Occipital lobe (tissue), 2 donors: ENCODE results near the gene REG4. TPM values are rescaled to one million over a fixed set of nuclear protein-coding genes. Genes with fewer than 3 reads are reported as not detected.
"Not testable (repeated sequence)": the region's sequence is repeated elsewhere in the genome, so short reads cannot be mapped to it uniquely, and the experiment has no call there.

Source experiments
- DNase-seq: peaks from one replicate; lab custom pipeline; 2025; lab: John Stamatoyannopoulos, UW
- total RNA-seq: library from RNA; depleted of rRNA; stranded (reverse); fragments of >200 nt; gene quantifications from one replicate; pipeline ENCODE4 v1.2.3, GENCODE V29; 2014

Gene REG4
- not detected for total RNA-seq

GRCh38 chr1:119811387-119811786, at the start of gene REG4:
Gene REG4 (minus strand): TSS chr1:119811460. CDS start chr1:119808769, 2,691 bp downstream.
- DNase-seq = no peak

GRCh38 chr1:119859647-119860046, 48.4 kb upstream of the REG4 start:
- no peak for DNase-seq

- DNase-seq = not testable (repeated sequence)
Measured at GRCh38 chr1:119858556-119859214, 47.4 kb upstream of the REG4 start.

- DNase-seq = no peak
Measured at GRCh38 chr1:119858126-119858525, 46.9 kb upstream of the REG4 start.

GRCh38 chr1:119853155-119853554, 41.9 kb upstream of the REG4 start:
- no peak for DNase-seq

GRCh38 chr1:119844206-119844605, 32.9 kb upstream of the REG4 start:
- not testable (repeated sequence) for DNase-seq

- DNase-seq = no peak
Measured at GRCh38 chr1:119841306-119841705, 30.0 kb upstream of the REG4 start.

- DNase-seq = no peak
Measured at GRCh38 chr1:119840745-119841144, 29.5 kb upstream of the REG4 start.

GRCh38 chr1:119838236-119838635, 27.0 kb upstream of the REG4 start:
- no peak for DNase-seq

- DNase-seq = no peak
Measured at GRCh38 chr1:119834990-119835389, 23.7 kb upstream of the REG4 start.

GRCh38 chr1:119831027-119831426, 19.8 kb upstream of the REG4 start:
- no peak for DNase-seq

GRCh38 chr1:119829625-119830024, 18.4 kb upstream of the REG4 start:
- DNase-seq = no peak

- not testable (repeated sequence) for DNase-seq
Measured at GRCh38 chr1:119829006-119829405, 17.7 kb upstream of the REG4 start.

- DNase-seq = no peak
Measured at GRCh38 chr1:119828266-119828665, 17.0 kb upstream of the REG4 start.

GRCh38 chr1:119827010-119827409, 15.8 kb upstream of the REG4 start:
- DNase-seq = no peak

- DNase-seq = no peak
Measured at GRCh38 chr1:119822406-119822805, 11.1 kb upstream of the REG4 start.

- no peak for DNase-seq
Measured at GRCh38 chr1:119818181-119818580, 6.9 kb upstream of the REG4 start.

- no peak for DNase-seq
Measured at GRCh38 chr1:119816407-119816806, 5.1 kb upstream of the REG4 start.

- no peak for DNase-seq
Measured at GRCh38 chr1:119815928-119816327, 4.7 kb upstream of the REG4 start.

GRCh38 chr1:119815361-119815760, 4.1 kb upstream of the REG4 start:
- no peak for DNase-seq

- no peak for DNase-seq
Measured at GRCh38 chr1:119814288-119814687, 3.0 kb upstream of the REG4 start.

- no peak for DNase-seq
Measured at GRCh38 chr1:119811985-119812557, 811 bp upstream of the REG4 start.

- DNase-seq = peak; percentile 47
Measured at GRCh38 chr1:119808972-119809550, 2.2 kb downstream of the REG4 start.
